ENCODE results near the gene CDK18. TPM values are rescaled to one million over a fixed set of nuclear protein-coding genes. Genes with fewer than 3 reads are reported as not detected.

The CDK18 gene
- total and polyA plus RNA-seq, 2 experiments from 2014 or later, result not detected

DNA sequence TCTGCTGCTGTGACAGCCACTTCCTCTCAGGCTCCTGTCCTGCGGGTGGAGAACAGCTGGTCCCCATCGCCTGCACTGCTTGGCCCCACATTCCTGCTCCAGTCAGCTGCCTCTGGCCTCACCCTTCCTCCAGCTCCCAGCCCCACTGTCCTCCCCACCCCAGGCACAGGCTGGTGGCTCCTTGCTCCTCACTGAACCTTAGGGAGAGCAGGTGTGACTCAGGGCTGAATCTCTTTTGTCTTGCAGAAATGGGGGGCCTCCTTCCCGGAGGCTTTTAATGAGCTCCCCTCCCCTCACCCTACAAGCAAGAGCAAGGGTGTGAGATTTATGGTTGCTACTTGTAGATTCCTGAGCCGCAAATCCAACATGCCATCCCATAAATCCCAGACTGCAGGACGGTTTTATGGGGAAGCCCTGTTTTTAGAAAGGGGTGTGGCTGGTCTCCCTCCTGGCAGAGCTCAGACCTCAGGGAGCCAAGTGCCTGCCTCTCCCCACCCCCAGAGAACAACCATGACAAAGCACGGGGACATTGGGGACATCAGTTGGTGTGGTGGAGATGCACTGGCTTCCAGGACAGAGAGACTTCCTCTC, 15.2 kb downstream of the CDK18 start:
- Histone ChIP-seq H3K4me2 (ENCODE audit: unreplicated experiment) (no peak overlapping the region), H3K27ac (no peak overlapping the region)
- 0 to 1% methylated on average over 6 of the region's 6 CpGs for WGBS, 2 experiments (ENCODE audit: low coverage in 1 of 2, low lambda C conversion rate in 2 of 2, missing lambda C conversion rate in 2 of 2)

DNA sequence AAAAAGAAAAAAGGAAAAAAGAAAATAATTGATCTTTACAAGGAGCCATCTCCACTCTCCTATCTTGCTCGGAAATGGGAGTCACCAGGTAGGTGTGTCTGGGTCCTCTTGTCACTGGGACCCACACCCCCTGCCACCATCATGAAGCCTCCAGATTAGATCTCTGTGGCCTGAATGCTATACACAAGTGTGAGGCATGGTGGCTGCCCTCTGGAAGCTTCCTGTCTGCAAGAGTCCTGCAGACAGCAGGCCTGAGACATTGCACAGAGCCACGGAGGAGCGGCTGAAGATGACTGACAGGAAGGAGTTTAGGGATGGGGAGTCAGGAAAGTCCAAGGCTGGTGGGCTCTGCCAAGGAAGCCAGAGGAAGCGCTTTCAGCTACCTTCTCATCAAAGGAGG, 16.2 kb downstream of the CDK18 start:
- H3K9me2 ChIP-seq (ENCODE audit: insufficient read depth), result no peaks in the 10 kb centered on the region
- TF ChIP-seq EZH2phosphoT487 (IDR thresholded peaks at IDR 0.05; ENCODE audit: insufficient read depth, low read depth) (no peak), EZH2 (IDR thresholded peaks at IDR 0.05; ENCODE audit: insufficient read depth, poor library complexity, severe bottlenecking) (no peak)
- H3K9me3 ChIP-seq (ENCODE audit: low read depth), result no peaks in the 10 kb centered on the region
- peaks cover 14% of the 10 kb centered on the region for H3K27me3 ChIP-seq (replicated peaks; ENCODE audit: insufficient read depth)
- no peak for DNase-seq
- H4K20me1 ChIP-seq (ENCODE audit: insufficient read depth), result no peaks in the 10 kb centered on the region
- H3K36me3 ChIP-seq (ENCODE audit: low read depth), result no peaks in the 10 kb centered on the region
- no peaks in the 10 kb centered on the region for H3K4me1 ChIP-seq (ENCODE audit: insufficient read depth)
- no peak overlapping the region for H3K9ac ChIP-seq
- in situ Hi-C loops (cut with MboI), result loop anchor here (10.0 kb wide), 1 partner anchor 134 kb away; no protein-coding TSS in a partner anchor
- no peaks in the 10 kb centered on the region for H3K79me2 ChIP-seq (ENCODE audit: insufficient read depth)
- no peaks in the 10 kb centered on the region for H3F3A ChIP-seq (ENCODE audit: insufficient read depth)
- no peak overlapping the region for H2AFZ ChIP-seq
- no peak overlapping the region for H3K4me3 ChIP-seq
- WGBS, 2 experiments (ENCODE audit: low coverage in 1 of 2, low lambda C conversion rate in 2 of 2, missing lambda C conversion rate in 2 of 2), result 80 to 81% methylated on average over 4 of the region's 4 CpGs
- no peak overlapping the region for H3K27ac ChIP-seq
- no peak overlapping the region for H3K4me2 ChIP-seq (ENCODE audit: unreplicated experiment)

More for the DNA sequence above, 15.2 kb downstream of the CDK18 start:
- Histone ChIP-seq H2AFZ (no peak overlapping the region), H3K79me2 (ENCODE audit: insufficient read depth) (no peaks in the 10 kb centered on the region), H3K4me3 (no peak overlapping the region), H3K9ac (no peak overlapping the region), H3F3A (ENCODE audit: insufficient read depth) (no peaks in the 10 kb centered on the region), H3K9me2 (ENCODE audit: insufficient read depth) (no peaks in the 10 kb centered on the region), H3K9me3 (ENCODE audit: low read depth) (no peaks in the 10 kb centered on the region), H3K4me1 (ENCODE audit: insufficient read depth) (no peaks in the 10 kb centered on the region), H3K27me3 (replicated peaks; ENCODE audit: insufficient read depth) (peaks cover 14% of the 10 kb centered on the region), H3K36me3 (ENCODE audit: low read depth) (no peaks in the 10 kb centered on the region), H4K20me1 (ENCODE audit: insufficient read depth) (no peaks in the 10 kb centered on the region)
- TF ChIP-seq EZH2phosphoT487 (IDR thresholded peaks at IDR 0.05; ENCODE audit: insufficient read depth, low read depth), result no peak
- no peak for DNase-seq
- in situ Hi-C loops (cut with MboI), result loop anchor here (10.0 kb wide), 1 partner anchor 135 kb away; no protein-coding TSS in a partner anchor

DNA sequence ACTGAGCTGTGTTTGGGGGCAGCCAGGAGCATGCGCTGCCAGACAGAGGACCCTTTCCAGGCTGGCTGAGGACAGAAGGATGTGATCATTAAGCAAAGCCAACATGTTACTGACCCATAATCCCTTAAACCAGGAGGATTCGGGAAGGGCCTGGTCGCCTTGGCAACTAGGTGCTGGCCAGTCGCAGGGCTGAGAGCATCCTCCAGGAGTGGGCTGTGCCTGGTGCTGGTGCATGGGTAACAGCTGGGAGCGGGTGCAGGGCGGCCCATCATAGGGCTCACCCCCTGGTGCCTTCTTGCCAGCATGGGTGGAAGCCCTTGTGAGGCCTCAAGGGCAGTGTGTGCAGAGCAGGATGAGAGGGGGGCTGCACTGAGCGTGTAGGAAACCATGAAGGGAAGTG, 17.2 kb downstream of the CDK18 start:
- H3K36me3 ChIP-seq (ENCODE audit: low read depth), result no peaks in the 10 kb centered on the region
- WGBS, 2 experiments (ENCODE audit: low coverage in 1 of 2, low lambda C conversion rate in 2 of 2, missing lambda C conversion rate in 2 of 2), result 67 to 77% methylated on average over 7 of the region's 7 CpGs
- H3K27ac ChIP-seq, result no peak overlapping the region
- no peaks in the 10 kb centered on the region for H3F3A ChIP-seq (ENCODE audit: insufficient read depth)
- no peak overlapping the region for H3K4me2 ChIP-seq (ENCODE audit: unreplicated experiment)
- no peak overlapping the region for H3K9ac ChIP-seq
- no peaks in the 10 kb centered on the region for H3K4me1 ChIP-seq (ENCODE audit: insufficient read depth)
- H3K9me2 ChIP-seq (ENCODE audit: insufficient read depth), result no peaks in the 10 kb centered on the region
- H3K27me3 ChIP-seq (replicated peaks; ENCODE audit: insufficient read depth), result peaks cover 14% of the 10 kb centered on the region
- DNase-seq, result no peak
- TF ChIP-seq EZH2 (IDR thresholded peaks at IDR 0.05; ENCODE audit: insufficient read depth, poor library complexity, severe bottlenecking) (no peak), EZH2phosphoT487 (IDR thresholded peaks at IDR 0.05; ENCODE audit: insufficient read depth, low read depth) (no peak)
- no peak overlapping the region for H3K4me3 ChIP-seq
- no peaks in the 10 kb centered on the region for H3K9me3 ChIP-seq (ENCODE audit: low read depth)
- H2AFZ ChIP-seq, result no peak overlapping the region
- in situ Hi-C loops (cut with MboI), result loop anchor here (10.0 kb wide), 1 partner anchor 133 kb away; no protein-coding TSS in a partner anchor
- H4K20me1 ChIP-seq (ENCODE audit: insufficient read depth), result no peaks in the 10 kb centered on the region
- H3K79me2 ChIP-seq (ENCODE audit: insufficient read depth), result no peaks in the 10 kb centered on the region

DNA sequence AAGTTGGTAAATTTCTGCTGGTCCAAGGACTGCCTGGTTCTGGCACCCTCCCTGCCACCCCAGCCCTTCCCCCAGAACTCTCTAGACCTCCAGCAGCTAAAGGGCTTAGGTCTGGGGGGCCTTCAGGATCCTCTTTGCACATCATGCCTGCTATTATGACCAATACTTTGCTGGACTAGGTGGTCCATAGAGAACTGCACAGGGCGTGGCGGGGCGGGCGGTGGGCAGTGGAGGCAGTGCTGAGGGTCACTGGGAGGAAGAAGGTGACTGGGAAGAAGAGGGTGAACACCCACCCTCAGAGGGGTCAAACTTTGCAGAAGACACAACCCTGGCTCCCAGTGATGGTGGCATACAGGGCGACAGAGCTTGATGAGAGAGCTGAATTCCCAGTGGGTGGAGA, 18.2 kb downstream of the CDK18 start:
- H3K4me2 ChIP-seq (ENCODE audit: unreplicated experiment), result no peak overlapping the region
- H3K36me3 ChIP-seq (ENCODE audit: low read depth), result no peaks in the 10 kb centered on the region
- WGBS, 2 experiments (ENCODE audit: low coverage in 1 of 2, low lambda C conversion rate in 2 of 2, missing lambda C conversion rate in 2 of 2), result 56 to 71% methylated on average over 2 to 5 of the region's 5 CpGs

More for the DNA sequence above, 18.2 kb downstream of the CDK18 start:
- DNase-seq, result no peak
- no peaks in the 10 kb centered on the region for H3K9me3 ChIP-seq (ENCODE audit: low read depth)
- H2AFZ ChIP-seq, result no peak overlapping the region
- no peaks in the 10 kb centered on the region for H3F3A ChIP-seq (ENCODE audit: insufficient read depth)
- no peaks in the 10 kb centered on the region for H3K4me1 ChIP-seq (ENCODE audit: insufficient read depth)
- no peak overlapping the region for H3K9ac ChIP-seq
- no peaks in the 10 kb centered on the region for H4K20me1 ChIP-seq (ENCODE audit: insufficient read depth)
- peaks cover 14% of the 10 kb centered on the region for H3K27me3 ChIP-seq (replicated peaks; ENCODE audit: insufficient read depth)
- in situ Hi-C loops (cut with MboI), result loop anchor here (10.0 kb wide), 1 partner anchor 132 kb away; no protein-coding TSS in a partner anchor
- no peaks in the 10 kb centered on the region for H3K9me2 ChIP-seq (ENCODE audit: insufficient read depth)
- H3K79me2 ChIP-seq (ENCODE audit: insufficient read depth), result no peaks in the 10 kb centered on the region
- TF ChIP-seq EZH2phosphoT487 (IDR thresholded peaks at IDR 0.05; ENCODE audit: insufficient read depth, low read depth), result no peak
- TF ChIP-seq EZH2 (IDR thresholded peaks at IDR 0.05; ENCODE audit: insufficient read depth, poor library complexity, severe bottlenecking), result no peak
- no peak overlapping the region for H3K27ac ChIP-seq
- no peak overlapping the region for H3K4me3 ChIP-seq

All from GM23248 (cell line).